SK-N-MC (cell line): ENCODE results near the gene LSM12.

ENCODE experiments used
- EZH2 ChIP-seq: fragments of 200-600 bp; sonication (generic); IDR thresholded peaks from one replicate; pipeline ENCODE4 v1.6.1; 2017; ENCODE audit warnings: antibody characterized with exemption
- POLR2AphosphoS5 ChIP-seq: IDR thresholded peaks from 2 replicates; pipeline ENCODE4 v1.6.1; 2012; ENCODE audit warnings: mild to moderate bottlenecking, low read depth, low read length, borderline replicate concordance

DNA sequence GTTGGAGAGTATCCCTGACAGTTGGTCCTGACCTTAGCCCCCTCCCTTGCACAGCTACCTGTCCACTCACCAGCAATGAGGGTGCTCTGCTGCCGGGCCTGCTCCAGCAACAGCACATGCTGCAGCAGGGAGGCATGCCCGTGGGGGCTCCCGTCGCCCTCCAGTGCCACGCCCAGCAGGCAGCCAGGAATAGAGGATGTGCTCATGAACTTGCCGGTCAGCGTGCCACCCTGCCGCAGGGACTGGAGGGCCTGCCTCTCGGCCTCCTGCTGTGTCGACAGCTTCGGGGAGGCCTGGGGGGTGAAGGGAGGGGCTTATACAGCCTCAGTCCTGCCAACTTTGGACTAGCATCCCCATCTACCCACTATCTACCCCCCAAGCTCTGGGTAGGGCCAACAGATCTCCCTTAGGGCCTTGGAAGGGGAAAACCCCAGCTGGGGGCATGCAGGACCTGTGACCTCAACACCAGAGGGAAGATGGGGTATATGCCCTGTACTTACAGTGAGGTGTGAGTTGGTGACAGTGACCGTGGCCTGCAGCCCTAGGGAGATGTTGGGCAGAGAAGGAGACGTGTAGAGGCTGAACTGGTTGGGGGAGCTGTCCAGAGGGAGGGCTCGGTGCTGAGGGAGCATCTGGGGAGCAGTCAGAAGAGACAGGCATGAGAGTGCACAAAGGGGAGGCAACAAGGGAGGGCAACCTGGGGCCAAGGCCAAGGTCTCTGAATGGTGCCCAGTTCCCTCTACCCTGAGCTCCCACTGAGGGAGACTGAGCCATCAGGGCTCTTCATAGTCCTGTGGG, 24.9 kb upstream of the LSM12 start:
- TF ChIP-seq POLR2AphosphoS5 (no peak), EZH2 (no peak)
